HG02973 (cell line): ENCODE results near the gene TOMM20L.
"Not testable (repeated sequence)": the region's sequence is repeated elsewhere in the genome, so short reads cannot be mapped to it uniquely, and the experiment has no call there.

Experiments
- ATAC-seq: cut with Tn5 transposase; IDR thresholded peaks from one replicate; pipeline ENCODE4 v1.9.1; 2021; ENCODE audit warnings: moderate library complexity; ENCODE audit not compliant: unreplicated experiment

The TOMM20L gene

GRCh38 chr14:58395812-58396788 is at the start of gene TOMM20L:
TOMM20L (plus strand) TSS chr14:58395930; CDS start chr14:58395958, 28 bp downstream.
- ATAC-seq = peak; percentile 91

DNA sequence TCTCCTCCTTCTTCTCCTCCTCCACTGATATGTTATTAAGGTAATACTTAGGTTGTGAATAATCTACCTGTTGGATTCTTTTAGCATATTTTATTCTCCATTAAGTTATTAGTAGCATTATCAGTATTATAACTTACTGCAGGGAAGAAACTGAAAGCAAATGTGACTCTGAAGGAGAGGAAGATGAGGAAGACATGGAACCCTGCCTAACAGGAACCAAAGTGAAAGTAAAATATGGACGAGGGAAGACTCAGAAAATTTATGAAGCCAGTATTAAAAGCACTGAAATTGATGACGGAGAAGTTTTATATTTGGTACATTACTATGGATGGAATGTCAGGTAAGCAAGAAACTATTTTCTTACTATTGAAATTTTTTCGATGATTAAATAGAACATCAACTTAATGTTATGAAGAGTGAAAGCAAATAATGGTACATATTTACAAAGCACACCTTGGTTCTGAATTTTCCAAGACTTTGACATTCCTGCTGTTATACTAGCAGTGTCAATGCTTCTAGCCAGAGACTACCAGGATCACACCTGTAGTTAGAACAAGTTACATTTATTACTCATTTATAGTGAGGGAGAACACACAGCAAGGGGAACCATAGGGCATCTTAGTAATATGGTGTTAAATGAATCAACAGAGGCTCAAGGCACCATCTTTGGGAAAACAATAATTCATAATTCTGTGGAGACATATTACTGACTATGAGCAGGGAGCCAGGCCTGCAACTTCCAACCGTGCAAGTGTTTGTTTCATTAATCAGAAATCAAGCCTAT is 42.0 kb upstream of the TOMM20L start:
- ATAC-seq = no peak

DNA sequence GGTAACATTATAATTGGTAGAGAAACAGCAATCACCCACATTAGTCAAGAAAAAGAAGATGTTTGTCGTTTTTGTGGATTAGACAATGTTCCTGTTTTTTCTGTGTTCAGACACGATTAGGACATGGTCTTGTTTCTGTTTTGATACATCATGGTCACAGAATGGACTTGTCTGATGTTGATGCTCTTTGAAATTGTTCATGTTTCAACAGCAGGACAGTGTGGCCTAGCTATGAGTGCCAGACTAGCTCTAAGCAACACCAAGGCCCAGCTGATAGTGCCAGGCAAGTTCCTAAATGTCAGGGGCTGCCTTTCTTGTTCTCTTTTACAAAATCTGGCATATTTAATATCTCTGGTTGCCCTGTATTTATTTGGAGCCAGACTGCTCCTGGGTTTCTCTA is 40.9 kb upstream of the TOMM20L start:
- no peak for ATAC-seq

DNA sequence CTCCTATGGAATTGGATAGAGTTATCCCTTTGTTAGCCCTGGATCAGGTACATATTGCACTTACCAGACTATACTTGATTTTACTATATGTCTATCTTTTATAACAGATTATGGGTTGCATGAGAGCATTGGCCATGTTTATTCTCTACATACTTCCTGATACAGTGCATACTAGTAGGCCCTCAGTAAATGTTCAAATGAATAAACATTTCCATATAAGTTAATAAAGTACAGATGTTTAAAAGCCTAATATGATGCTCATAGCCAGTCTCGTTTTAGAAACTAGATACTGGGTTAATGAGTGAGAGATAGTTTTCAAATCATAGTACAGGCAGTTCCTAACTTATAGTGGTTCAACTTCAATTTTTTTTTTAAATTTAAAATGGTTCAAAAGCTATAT is 39.5 kb upstream of the TOMM20L start:
- no peak for ATAC-seq

GRCh38 chr14:58362272-58362671 is 33.5 kb upstream of the TOMM20L start:
- ATAC-seq = not testable (repeated sequence)

DNA sequence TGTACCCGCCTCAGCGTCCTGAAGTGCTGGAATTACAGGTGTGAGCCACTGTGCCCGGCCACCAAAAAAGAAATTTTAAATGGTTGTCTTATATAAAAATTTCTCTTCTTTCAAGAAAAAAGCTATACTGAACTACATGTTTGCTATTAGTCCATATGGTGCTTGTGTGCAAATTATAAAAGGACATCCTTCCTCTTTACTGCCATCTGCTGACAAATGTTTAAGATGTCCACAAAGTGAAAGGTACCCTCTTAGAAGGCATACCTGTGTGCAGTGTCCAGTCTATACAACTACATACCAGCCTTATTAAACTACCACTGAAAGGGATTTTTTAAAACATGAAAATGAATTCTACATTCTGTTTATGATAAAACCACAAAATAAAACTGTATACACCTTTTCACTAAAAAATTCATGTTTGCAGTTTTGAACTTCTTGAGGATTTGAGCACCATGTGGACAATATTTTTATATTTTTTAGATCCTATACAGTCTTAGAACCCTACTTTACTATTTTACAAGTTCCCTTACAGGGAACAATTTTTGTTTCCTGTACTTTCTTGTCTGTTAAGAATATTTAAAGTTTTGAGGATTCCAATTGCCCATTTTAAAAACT is 32.8 kb upstream of the TOMM20L start:
- no peak for ATAC-seq

DNA sequence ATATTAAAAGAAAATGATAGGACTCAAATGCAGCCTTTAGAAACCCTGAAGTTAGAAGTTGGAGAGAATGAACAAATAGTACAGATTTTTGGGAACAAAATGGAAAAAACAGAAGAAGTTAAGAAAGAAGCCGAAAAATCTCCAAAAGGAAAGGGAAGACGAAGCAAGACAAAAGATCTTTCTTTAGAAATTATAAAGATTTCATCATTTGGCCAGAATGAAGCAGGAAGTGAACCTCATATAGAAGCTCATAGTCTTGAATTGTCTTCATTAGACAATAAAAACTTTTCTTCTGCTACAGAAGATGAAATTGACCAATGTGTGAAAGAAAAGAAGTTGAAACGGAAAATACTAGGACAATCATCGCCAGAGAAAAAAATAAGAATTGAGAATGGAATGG is 31.4 kb upstream of the TOMM20L start:
- no peak for ATAC-seq

GRCh38 chr14:58367296-58367695 is 28.4 kb upstream of the TOMM20L start:
- no peak for ATAC-seq

- ATAC-seq = no peak
These were observed 26.8 kb upstream of the TOMM20L start for GRCh38 chr14:58368956-58369355.

- no peak for ATAC-seq
These were observed 18.9 kb upstream of the TOMM20L start for GRCh38 chr14:58376791-58377190.

DNA sequence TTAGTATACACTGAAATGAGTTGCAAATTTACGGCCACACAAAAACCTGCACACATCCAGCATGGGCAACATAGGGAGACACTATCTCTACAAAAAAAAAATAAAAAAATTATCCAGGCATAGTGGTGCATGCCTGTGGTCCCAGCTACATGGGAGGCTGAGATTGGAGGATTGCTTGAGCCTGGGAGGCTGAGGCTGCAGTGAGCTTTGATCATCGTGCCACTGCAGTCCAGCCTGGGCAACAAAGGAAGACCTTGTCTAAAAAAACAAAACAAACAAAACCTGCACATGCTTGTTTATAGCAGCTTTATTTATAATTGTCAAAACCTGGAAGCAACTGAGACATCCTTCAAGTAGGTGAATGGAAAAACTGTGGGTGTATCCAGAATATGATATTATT is 4.9 kb upstream of the TOMM20L start:
- ATAC-seq = no peak

DNA sequence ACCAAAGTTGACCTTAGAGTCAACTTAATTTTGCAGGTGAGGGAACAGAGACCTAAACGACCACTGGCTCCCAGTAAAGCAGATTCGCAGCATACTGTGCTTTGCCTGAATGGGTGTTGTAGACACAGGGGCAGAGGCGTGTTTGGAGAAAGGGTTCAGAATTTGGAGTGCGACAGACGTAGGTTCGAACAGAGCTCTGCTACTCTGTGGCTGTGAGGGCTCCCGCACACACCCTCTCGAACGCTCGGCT is 243 bp upstream of the TOMM20L start:
- no peak for ATAC-seq

- no peak for ATAC-seq
These were observed 1.4 kb downstream of the TOMM20L start for GRCh38 chr14:58397156-58397555.

GRCh38 chr14:58398495-58398894 is 2.8 kb downstream of the TOMM20L start:
- no peak for ATAC-seq

DNA sequence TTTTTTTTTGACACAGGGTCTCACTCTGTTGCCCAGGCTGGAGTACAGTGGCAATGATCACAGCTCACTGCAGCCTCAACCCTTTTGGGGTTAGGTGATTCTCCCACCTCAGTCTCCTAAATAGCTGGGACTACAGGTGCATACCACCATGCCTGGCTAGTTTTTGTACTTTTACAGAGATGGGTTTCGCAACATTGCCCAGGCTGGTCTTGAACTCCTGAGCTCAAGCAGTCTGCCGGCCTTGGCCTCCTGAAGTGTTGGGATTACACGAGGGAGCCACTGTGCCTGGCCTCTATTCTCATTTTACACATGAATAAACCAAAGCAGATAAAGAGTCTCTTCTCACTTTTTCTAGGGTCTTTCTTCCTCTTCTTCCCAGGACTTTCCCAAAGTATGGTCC is 3.2 kb downstream of the TOMM20L start:
- no peak for ATAC-seq

DNA sequence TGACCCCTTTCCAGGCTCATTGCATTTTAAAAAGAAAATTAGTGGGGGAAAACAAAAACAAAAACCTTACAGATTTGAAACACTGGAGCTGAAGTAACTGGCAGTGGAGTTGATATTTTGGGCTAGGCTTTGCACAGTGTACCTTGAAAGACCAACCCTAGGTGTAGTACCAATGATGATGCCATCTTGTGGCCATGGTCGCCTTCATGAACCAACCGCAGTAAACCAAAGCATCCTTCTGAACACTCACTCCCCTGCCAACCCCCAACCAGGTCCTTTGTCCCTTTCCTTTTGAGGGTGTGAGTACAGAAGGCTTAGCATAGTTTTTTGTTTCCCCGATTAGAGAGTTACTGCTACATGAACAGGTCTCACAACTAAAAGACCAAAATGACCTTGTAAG is 5.9 kb downstream of the TOMM20L start:
- no peak for ATAC-seq

DNA sequence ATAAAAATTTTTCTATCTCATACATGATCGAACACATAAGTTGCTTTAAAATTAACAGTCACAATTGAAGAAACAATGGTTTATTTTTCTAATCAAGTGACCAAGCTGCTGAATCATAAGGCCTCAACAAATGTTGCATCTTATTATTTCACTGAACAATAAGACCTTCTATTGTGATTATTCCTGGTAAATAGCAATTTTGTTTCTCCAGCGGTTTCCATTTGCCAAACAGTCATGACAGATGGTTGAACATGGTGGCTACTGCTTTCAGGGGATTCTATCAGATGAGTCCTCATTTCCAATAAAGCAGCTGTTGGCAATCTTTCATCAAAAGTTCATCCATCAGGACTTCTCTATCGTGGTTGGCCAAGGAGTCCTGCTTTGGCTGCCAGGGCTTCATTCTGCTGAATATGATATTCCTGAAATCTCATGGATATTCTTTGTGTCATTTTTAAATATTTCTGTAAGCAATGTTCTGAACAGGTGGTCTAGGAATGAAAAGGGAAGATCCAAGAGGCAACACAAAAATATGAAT is 13.0 kb downstream of the TOMM20L start:
- no peak for ATAC-seq

DNA sequence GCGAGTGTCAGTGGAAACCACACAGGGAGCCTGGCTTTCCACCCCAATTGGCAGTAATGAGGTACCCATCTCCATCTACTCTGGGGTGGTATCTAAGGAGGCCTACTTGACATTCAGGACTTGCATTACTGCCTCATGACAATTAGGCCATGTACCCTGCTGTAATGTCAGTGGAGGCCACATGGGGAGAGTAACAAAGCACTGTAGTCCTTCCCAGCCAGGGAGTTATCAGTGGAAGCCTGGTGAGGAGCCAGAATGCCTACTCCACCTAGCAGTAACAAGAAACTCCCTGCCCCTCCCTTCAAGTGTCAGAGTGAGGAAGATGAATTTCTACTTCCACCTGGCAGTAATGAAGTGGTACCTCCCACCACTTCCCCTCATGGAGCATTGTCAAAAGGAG is 19.1 kb downstream of the TOMM20L start:
- ATAC-seq = no peak

DNA sequence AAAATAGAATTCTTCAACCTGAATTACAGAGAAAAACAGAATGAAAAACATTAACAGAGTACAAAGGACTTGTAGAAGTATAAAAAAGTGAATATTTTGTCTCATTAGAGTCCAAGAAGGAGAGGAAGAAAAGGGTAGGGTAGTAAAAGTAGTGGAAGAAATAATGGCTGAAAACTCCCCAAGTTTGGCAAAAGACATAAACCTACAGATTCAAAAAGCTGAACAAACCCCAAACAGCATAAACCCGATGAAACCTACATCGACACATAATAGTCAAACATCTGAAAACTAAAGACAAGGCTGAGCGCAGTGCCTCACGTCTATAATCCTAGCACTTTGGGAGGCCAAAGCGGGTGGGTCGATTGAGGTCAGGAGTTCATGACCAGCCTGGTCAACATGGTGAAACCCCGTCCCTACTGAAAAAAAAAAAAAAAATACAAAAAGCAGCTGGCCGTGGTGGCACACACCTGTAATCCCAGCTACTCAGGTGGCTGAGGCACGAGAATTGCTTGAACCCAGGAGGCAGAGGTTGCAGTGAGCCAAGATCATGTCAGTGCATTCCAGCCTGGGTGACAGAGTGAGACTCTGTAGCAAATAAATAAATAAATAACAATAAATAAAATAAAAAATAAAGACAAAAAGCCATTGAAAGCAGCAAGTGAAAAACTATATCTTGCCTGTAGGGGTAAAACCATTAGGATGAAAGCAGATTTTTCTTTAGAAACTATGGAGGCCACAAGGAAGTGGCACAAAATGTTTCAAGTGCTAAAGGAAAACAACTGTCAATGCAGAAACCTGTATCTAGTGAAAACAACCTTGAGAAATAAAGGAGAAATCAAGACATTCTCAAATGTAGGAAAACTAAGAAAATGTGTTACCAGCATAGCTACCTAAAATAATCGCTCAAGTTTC is 20.2 kb downstream of the TOMM20L start:
- ATAC-seq = no peak

GRCh38 chr14:58416934-58417333 is 21.2 kb downstream of the TOMM20L start:
- ATAC-seq = not testable (repeated sequence)
